Vagina (tissue), 2 donors: ENCODE data around the gene CCNY.

Experiments used
- POLR2A ChIP-seq, 2 donors: fragments of 450-650 bp; IDR thresholded peaks; one replicate each; pipeline ENCODE4 v1.6.1; 2017; ENCODE audit warnings: antibody characterized with exemption in 2 of 2, mild to moderate bottlenecking in 2 of 2, moderate library complexity in 2 of 2
- POLR2AphosphoS5 ChIP-seq, 2 donors: sonication (generic); formaldehyde crosslinking; IDR thresholded peaks; one replicate each; pipeline ENCODE4 v1.9.0; 2017; ENCODE audit warnings: antibody characterized with exemption in 2 of 2, mild to moderate bottlenecking in 2 of 2, low read depth in 1 of 2; ENCODE audit not compliant: insufficient read depth in 1 of 2
- TF ChIP-seq, protein P1 (sequence below), 3 experiments: fragments of 450-650 bp in 2 of 3; fragments of 200-600 bp in 1 of 3; sonication (generic) in 1 of 3; IDR thresholded peaks; one replicate each; pipeline ENCODE4 v1.5.1; 2017 to 2019; ENCODE audit warnings: antibody characterized with exemption in 3 of 3, mild to moderate bottlenecking in 2 of 3, moderate library complexity in 2 of 3

DNA sequence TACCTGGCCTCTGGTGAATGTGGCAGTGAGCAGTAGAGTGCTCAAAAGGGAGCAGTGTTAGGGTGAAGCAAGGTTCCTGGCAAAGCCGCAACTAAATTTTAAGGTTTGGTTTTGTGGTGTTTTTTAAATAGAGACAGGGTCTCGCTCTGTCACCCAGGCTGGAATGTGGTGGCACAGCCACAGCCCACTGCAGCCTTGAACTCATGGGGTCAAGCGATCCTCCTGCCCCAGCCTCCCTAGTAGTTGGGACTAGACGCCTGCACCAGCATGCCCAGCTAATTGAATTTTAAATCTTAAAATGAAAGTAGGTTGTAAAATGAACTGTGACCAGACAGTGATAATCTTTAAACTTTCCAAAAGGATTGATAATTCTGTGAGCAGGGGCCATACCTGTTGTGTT, 130.4 kb downstream of the CCNY start:
- TF ChIP-seq, protein P1, sequence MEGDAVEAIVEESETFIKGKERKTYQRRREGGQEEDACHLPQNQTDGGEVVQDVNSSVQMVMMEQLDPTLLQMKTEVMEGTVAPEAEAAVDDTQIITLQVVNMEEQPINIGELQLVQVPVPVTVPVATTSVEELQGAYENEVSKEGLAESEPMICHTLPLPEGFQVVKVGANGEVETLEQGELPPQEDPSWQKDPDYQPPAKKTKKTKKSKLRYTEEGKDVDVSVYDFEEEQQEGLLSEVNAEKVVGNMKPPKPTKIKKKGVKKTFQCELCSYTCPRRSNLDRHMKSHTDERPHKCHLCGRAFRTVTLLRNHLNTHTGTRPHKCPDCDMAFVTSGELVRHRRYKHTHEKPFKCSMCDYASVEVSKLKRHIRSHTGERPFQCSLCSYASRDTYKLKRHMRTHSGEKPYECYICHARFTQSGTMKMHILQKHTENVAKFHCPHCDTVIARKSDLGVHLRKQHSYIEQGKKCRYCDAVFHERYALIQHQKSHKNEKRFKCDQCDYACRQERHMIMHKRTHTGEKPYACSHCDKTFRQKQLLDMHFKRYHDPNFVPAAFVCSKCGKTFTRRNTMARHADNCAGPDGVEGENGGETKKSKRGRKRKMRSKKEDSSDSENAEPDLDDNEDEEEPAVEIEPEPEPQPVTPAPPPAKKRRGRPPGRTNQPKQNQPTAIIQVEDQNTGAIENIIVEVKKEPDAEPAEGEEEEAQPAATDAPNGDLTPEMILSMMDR (IDR thresholded peaks at IDR 0.05) = no peak
- TF ChIP-seq POLR2A (IDR thresholded peaks at IDR 0.05) = no peak
- TF ChIP-seq POLR2AphosphoS5 (IDR thresholded peaks at IDR 0.05; ENCODE audit: insufficient read depth in 1 of 2, low read depth in 1 of 2) = no peak
